Natural killer cell (primary cell): Measurements from ENCODE around the gene SEMA4B. TPM values are rescaled to one million over a fixed set of nuclear protein-coding genes. Genes with fewer than 3 reads are reported as not detected.

ENCODE experiments used
- ATAC-seq, 3 donors: fragments of 150-1000 bp in 2 of 3; fragments of 200-7000 bp in 1 of 3; cut with Tn5 transposase; 1 replicate in 1 of 3; 2 replicates in 2 of 3; pipeline ENCODE4 v1.10.0; 2021; ENCODE audit warnings: mild to moderate bottlenecking in 2 of 3, moderate library complexity in 2 of 3
- DNase-seq, 2 donors: peaks; one replicate each; pipeline versions ENCODE4 v3.0.0 to v3.0.0-alpha.2; 2013 to 2021; ENCODE audit warnings: mixed read lengths in 1 of 2
- H3K27ac ChIP-seq: one replicate; pipeline ENCODE4 v1.5.1; 2013; ENCODE audit warnings: mild to moderate bottlenecking, low read length
- H3K27me3 ChIP-seq: one replicate; pipeline ENCODE4 v1.6.1; 2013; ENCODE audit warnings: low read length; ENCODE audit not compliant: control insufficient read depth, insufficient read depth
- H3K36me3 ChIP-seq: one replicate; pipeline ENCODE4 v1.6.1; 2013; ENCODE audit warnings: low read length; ENCODE audit not compliant: control insufficient read depth, insufficient read depth
- H3K4me1 ChIP-seq: one replicate; pipeline ENCODE4 v1.6.1; 2013; ENCODE audit warnings: low read length; ENCODE audit not compliant: control insufficient read depth, insufficient read depth
- H3K4me3 ChIP-seq: one replicate; pipeline ENCODE4 v1.5.1; 2013; ENCODE audit warnings: low read length
- H3K9me3 ChIP-seq: one replicate; pipeline ENCODE4 v1.6.1; 2013; ENCODE audit warnings: low read length; ENCODE audit not compliant: control insufficient read depth, insufficient read depth
- H3K27ac Mint-ChIP-seq, 2 donors: one replicate each; pipeline ENCODE4 v1.8.0; 2022; ENCODE audit warnings: mild to moderate bottlenecking in 2 of 2, mixed read lengths in 2 of 2, moderate library complexity in 1 of 2
- H3K27me3 Mint-ChIP-seq, 2 donors: one replicate each; pipeline ENCODE4 v1.8.0; 2022; ENCODE audit warnings: low read depth in 2 of 2, mixed read lengths in 2 of 2
- H3K36me3 Mint-ChIP-seq: one replicate; pipeline ENCODE4 v1.8.0; 2022; ENCODE audit warnings: mixed read lengths
- H3K4me1 Mint-ChIP-seq, 2 donors: one replicate each; pipeline ENCODE4 v1.8.0; 2022; ENCODE audit warnings: mixed read lengths in 2 of 2
- H3K4me3 Mint-ChIP-seq: one replicate; pipeline ENCODE4 v1.8.0; 2022; ENCODE audit warnings: mild to moderate bottlenecking, moderate library complexity, mixed read lengths
- H3K9me3 Mint-ChIP-seq, 2 donors: one replicate each; pipeline ENCODE4 v1.8.0; 2022; ENCODE audit warnings: mixed read lengths in 2 of 2
- CTCF ChIP-seq: fragments of 200-600 bp; IDR thresholded peaks from one replicate; pipeline ENCODE4 v1.8.0; 2022; ENCODE audit warnings: antibody characterized with exemption
- WGBS: methylation state at CpG from one replicate; pipeline ENCODE4 v1.1.7; 2013; ENCODE audit warnings: missing lambda C conversion rate; ENCODE audit not compliant: insufficient coverage; 5-methylcytosine and 5-hydroxymethylcytosine counted together
- intact Hi-C: fragments of 100-400 bp; cut with micrococcal nuclease; formaldehyde crosslinking; loops from one replicate; pipeline ENCODE4 v1.14.2; 2022
- total RNA-seq, 4 donors: library from RNA; stranded (reverse); fragments of 120-200 nt in 1 of 4; gene quantifications; one replicate each; pipeline versions ENCODE4 v1.2.3 to v1.2.4, GENCODE V29; 2013 to 2022

The SEMA4B gene
- total RNA-seq, 3 donors from 2014 or later (not counting 1 experiment from before 2014, with no cell fraction given), result 13.1 to 28.1 (median 25.0) TPM

- no peak overlapping the region for H3K27ac Mint-ChIP-seq
- no peak overlapping the region for H3K4me3 Mint-ChIP-seq
- H3K4me1 ChIP-seq, result peaks cover 5% of the 10 kb centered on the region
- peaks cover 45% of the 10 kb centered on the region for H3K36me3 ChIP-seq
- no peaks in the 10 kb centered on the region for H3K9me3 ChIP-seq
- no peaks in the 10 kb centered on the region for H3K27me3 ChIP-seq
- no peaks in the 10 kb centered on the region for H3K36me3 Mint-ChIP-seq
- ATAC-seq, result no peak
- no peak for DNase-seq
- intact Hi-C loops, result no loop called here
- no CpG with 5 or more reads among the region's 2 CpGs for WGBS
- H3K9me3 Mint-ChIP-seq, result no peaks in the 10 kb centered on the region
- no peaks in the 10 kb centered on the region for H3K27me3 Mint-ChIP-seq
- no peak for TF ChIP-seq CTCF
- H3K4me3 ChIP-seq, result no peak overlapping the region
- H3K4me1 Mint-ChIP-seq, result no peaks in the 10 kb centered on the region
- no peak overlapping the region for H3K27ac ChIP-seq
Observed at GRCh38 chr15:90222547-90222946, 21.4 kb downstream of the SEMA4B start.

GRCh38 chr15:90223441-90224165, 22.5 kb downstream of the SEMA4B start:
- Histone ChIP-seq H3K9me3 (no peaks in the 10 kb centered on the region), H3K27ac (no peak overlapping the region), H3K36me3 (peaks cover 48% of the 10 kb centered on the region), H3K4me3 (no peak overlapping the region), H3K4me1 (peaks cover 5% of the 10 kb centered on the region), H3K27me3 (no peaks in the 10 kb centered on the region)
- H3K4me1 Mint-ChIP-seq, result no peaks in the 10 kb centered on the region
- 94% methylated on average over 22 of the region's 22 CpGs for WGBS
- no peaks in the 10 kb centered on the region for H3K9me3 Mint-ChIP-seq
- intact Hi-C loops, result no loop called here
- H3K4me3 Mint-ChIP-seq, result no peak overlapping the region
- TF ChIP-seq CTCF, result no peak
- no peak overlapping the region for H3K27ac Mint-ChIP-seq
- no peaks in the 10 kb centered on the region for H3K27me3 Mint-ChIP-seq
- no peaks in the 10 kb centered on the region for H3K36me3 Mint-ChIP-seq
- ATAC-seq (no peak), DNase-seq (no peak)

- DNase-seq (no peak), ATAC-seq (no peak)
- no peak overlapping the region for H3K4me3 Mint-ChIP-seq
- WGBS, result 96% methylated on average over 17 of the region's 17 CpGs
- no peaks in the 10 kb centered on the region for H3K9me3 ChIP-seq
- intact Hi-C loops, result no loop called here
- H3K9me3 Mint-ChIP-seq, result no peaks in the 10 kb centered on the region
- TF ChIP-seq CTCF, result no peak
- H3K27ac Mint-ChIP-seq, result no peak overlapping the region
- H3K4me1 Mint-ChIP-seq, result peaks cover 3 to 12% of the 10 kb centered on the region in 2 donors
- H3K4me1 ChIP-seq, result peaks cover 5% of the 10 kb centered on the region
- no peak overlapping the region for H3K27ac ChIP-seq
- no peaks in the 10 kb centered on the region for H3K27me3 ChIP-seq
- H3K36me3 Mint-ChIP-seq, result no peaks in the 10 kb centered on the region
- no peaks in the 10 kb centered on the region for H3K27me3 Mint-ChIP-seq
- H3K36me3 ChIP-seq, result peaks cover 62% of the 10 kb centered on the region
- no peak overlapping the region for H3K4me3 ChIP-seq
Observed at GRCh38 chr15:90225047-90225446, 23.9 kb downstream of the SEMA4B start.
